Measurements from ENCODE around the gene HAT1.

HAT1 gene

DNA sequence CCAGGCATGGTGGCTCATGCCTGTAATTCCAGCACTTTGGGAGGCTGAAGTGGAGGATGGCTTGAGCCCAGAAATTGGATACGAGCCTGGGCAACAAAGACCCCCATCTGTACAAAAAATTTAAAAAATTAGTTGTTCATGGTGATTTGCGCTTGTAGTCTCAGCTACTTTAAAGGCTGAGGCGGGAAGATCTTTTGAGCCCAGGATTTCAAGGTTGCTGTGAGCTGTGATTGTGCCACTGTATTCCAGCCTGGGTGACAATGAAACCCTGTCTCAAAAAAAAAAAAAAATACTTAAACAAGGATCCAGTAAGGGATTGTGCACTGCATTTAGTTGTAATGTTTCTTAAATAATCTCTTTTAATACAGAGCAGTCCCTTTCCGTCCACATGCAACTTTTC, 21.6 kb downstream of the HAT1 start:
- TF ChIP-seq ZNF274 (IDR thresholded peaks at IDR 0.05; ENCODE audit: low read depth, low read length) = no peak
- H3K4me3 ChIP-seq (ENCODE audit: low read length) = no peak overlapping the region

DNA sequence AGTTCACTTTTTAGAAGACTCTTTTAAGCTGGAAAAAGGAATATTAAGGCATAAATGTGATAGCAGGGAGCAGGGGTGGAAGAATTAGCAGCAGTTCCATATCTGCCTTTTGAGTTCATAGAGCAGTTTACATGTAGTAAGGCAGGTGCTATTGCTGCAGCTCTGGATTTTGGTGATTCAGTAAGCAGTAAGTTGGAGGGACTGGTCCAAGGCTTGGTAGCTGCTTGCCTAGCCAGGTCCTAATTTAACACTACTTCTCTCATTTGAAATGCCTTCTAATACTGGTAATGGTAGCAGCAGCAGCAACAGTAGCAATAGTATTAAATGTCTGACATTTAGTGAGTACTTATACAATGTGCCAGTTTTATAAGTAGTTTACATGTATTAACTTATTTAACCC, 30.0 kb downstream of the HAT1 start:
- no peak overlapping the region for H3K4me3 ChIP-seq (ENCODE audit: low read length)

GRCh38 chr2:171952748-171953147, 30.5 kb downstream of the HAT1 start:
- TF ChIP-seq ZNF274 (IDR thresholded peaks at IDR 0.05; ENCODE audit: low read depth, low read length) = no peak
- no peak overlapping the region for H3K4me3 ChIP-seq (ENCODE audit: low read length)

More for the DNA sequence above, 30.0 kb downstream of the HAT1 start:
- TF ChIP-seq ZNF274 (IDR thresholded peaks at IDR 0.05; ENCODE audit: low read depth, low read length) = no peak

DNA sequence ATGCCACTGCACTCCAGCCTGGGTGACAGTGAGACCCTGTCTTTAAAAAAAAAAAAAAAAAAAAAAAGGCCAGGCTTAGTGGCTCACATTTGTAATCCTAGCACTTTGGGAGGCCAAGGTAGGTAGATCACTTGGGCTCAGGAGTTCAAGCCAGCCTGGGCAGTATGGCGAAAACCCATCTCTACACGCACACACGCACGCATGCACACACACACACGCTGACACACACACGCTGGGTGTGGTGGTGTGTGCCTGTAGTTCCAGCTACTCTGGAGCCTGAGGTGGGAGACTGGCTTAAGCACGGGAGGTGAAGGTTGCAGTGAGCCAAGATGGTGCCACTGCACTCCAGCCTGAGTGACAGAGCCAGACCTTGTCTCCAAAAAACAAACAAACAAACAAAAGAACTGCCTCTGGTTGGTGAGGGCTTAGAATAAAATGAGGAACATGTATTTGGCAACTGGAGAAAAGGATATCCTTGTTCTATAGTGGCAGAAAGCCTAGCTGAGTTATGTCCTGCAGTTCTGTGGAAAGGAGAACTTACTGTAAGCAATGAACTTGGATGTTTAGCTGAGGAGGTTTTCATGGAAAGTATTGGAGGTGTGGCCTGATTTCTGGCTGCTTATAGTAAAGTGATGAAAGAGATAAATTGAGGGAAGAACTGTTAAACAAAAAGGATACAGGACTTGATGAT, 34.0 kb downstream of the HAT1 start:
- H3K4me3 ChIP-seq (ENCODE audit: low read length) = no peak overlapping the region
- no peak for TF ChIP-seq ZNF274 (IDR thresholded peaks at IDR 0.05; ENCODE audit: low read depth, low read length)

GRCh38 chr2:171957061-171957460, 34.8 kb downstream of the HAT1 start:
- TF ChIP-seq ZNF274 (IDR thresholded peaks at IDR 0.05; ENCODE audit: low read depth, low read length) = no peak
- no peak overlapping the region for H3K4me3 ChIP-seq (ENCODE audit: low read length)

GRCh38 chr2:171958475-171958874, 36.2 kb downstream of the HAT1 start:
- TF ChIP-seq ZNF274 (IDR thresholded peaks at IDR 0.05; ENCODE audit: low read depth, low read length) = no peak

DNA sequence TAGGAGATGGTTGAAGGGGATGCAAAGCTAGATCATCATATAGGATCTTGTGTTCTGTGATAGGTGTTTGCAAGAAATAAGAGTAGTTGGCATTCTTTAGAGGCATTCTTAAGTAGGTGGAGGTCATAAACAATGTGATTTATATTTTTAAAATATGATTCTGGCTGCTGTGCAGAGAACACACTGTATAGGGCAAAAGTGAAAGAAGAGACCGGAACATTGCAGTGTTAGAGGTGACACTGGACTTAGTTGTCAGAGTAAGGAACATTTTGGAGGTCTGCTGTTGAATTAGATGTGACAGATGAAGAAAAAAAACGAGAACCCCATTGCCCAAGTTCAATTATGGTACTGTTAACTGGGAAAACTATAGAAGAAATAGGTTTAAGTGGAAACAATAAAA, 37.7 kb downstream of the HAT1 start:
- no peak overlapping the region for H3K4me3 ChIP-seq (ENCODE audit: low read length)
- TF ChIP-seq ZNF274 (IDR thresholded peaks at IDR 0.05; ENCODE audit: low read depth, low read length) = no peak

More at GRCh38 chr2:171958475-171958874, 36.2 kb downstream of the HAT1 start:
- H3K4me3 ChIP-seq (ENCODE audit: low read length) = no peak overlapping the region

GRCh38 chr2:171960570-171960969, 38.3 kb downstream of the HAT1 start:
- no peak overlapping the region for H3K4me3 ChIP-seq (ENCODE audit: low read length)
- no peak for TF ChIP-seq ZNF274 (IDR thresholded peaks at IDR 0.05; ENCODE audit: low read depth, low read length)

DNA sequence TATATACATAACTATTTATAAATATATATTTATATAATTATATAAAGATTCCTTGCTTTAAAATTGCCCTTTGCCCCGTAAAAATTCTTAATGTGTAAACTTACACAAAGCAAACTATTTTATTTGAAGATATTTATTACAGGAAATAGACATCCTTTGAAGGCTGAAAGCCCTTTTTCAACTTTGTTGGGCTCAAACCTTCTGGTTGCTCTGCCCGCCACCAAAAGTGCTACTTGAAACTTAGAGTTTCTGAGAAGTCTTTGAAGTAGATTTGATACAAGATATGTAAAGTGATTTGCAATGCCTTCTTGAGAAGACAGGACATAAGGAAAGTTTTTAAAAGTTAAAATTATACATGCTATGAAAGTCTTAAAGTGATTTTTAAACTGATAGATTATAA, 40.9 kb downstream of the HAT1 start:
- no peak for TF ChIP-seq ZNF274 (IDR thresholded peaks at IDR 0.05; ENCODE audit: low read depth, low read length)

DNA sequence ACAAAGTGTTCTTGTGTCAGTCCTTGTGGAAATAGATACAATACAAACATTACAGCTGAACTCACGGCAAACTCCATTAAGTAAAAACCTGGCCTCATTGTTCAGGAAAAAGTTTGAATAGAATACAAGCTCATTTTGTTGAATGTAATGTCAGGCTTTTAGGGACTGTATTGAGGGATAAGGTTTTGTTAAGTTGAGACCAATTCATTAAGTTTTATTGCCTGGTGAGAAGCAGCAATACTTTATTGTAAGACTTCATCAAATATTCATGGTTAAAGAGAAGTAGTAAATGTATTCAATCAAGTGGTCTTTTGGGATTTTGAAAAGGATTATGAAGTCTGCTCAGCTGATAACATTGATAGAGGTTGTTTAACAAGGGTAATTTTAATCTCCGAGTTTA, 42.0 kb downstream of the HAT1 start:
- TF ChIP-seq ZNF274 (IDR thresholded peaks at IDR 0.05; ENCODE audit: low read depth, low read length) = no peak
- H3K4me3 ChIP-seq (ENCODE audit: low read length) = no peak overlapping the region

More for the DNA sequence above, 40.9 kb downstream of the HAT1 start:
- no peak overlapping the region for H3K4me3 ChIP-seq (ENCODE audit: low read length)

DNA sequence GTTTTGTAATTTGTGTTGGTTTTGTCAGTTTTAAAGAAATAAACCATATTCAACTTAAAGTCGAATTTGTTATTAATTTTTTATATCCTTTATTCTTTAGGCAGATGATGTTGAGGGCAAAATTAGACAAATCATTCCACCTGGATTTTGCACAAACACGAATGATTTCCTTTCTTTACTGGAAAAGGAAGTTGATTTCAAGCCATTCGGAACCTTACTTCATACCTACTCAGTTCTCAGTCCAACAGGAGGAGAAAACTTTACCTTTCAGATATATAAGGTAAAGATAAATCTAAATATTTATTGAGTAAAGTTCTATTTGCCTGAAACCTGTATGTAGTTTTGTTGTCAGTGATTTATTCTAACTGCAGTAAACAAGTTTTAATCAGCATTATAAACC, 43.0 kb downstream of the HAT1 start:
- no peak for TF ChIP-seq ZNF274 (IDR thresholded peaks at IDR 0.05; ENCODE audit: low read depth, low read length)
- no peak overlapping the region for H3K4me3 ChIP-seq (ENCODE audit: low read length)

DNA sequence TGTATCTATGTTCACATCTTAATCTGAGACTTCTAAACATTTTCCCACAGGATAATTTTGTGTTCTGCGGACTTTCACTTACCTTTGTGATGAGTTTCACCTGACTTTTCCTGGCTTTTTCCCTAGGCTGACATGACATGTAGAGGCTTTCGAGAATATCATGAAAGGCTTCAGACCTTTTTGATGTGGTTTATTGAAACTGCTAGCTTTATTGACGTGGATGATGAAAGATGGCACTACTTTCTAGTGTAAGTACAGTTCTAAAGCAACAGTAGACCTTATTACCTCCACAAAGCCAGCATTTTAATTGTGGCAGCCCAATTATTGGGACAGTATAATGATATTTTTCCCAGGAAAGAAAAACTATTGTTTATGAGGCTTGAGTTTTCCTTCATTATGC, 43.4 kb downstream of the HAT1 start:
- TF ChIP-seq ZNF274 (IDR thresholded peaks at IDR 0.05; ENCODE audit: low read depth, low read length) = no peak
- no peak overlapping the region for H3K4me3 ChIP-seq (ENCODE audit: low read length)

- TF ChIP-seq ZNF274 (IDR thresholded peaks at IDR 0.05; ENCODE audit: low read depth, low read length) = no peak
- H3K4me3 ChIP-seq (ENCODE audit: low read length) = no peak overlapping the region
Measured at GRCh38 chr2:171966235-171966634, 44.0 kb downstream of the HAT1 start.

- TF ChIP-seq ZNF274 (IDR thresholded peaks at IDR 0.05; ENCODE audit: low read depth, low read length) = no peak
- no peak overlapping the region for H3K4me3 ChIP-seq (ENCODE audit: low read length)
Measured at GRCh38 chr2:171966688-171967087, 44.4 kb downstream of the HAT1 start.

GRCh38 chr2:171968509-171968908, 46.2 kb downstream of the HAT1 start:
- no peak for TF ChIP-seq ZNF274 (IDR thresholded peaks at IDR 0.05; ENCODE audit: low read depth, low read length)
- H3K4me3 ChIP-seq (ENCODE audit: low read length) = no peak overlapping the region

Data from GM08714 (cell line).